ENCODE results near the gene PTPMT1.

Gene PTPMT1

GRCh38 chr11:47616726-47617416 lies 51.5 kb downstream of the PTPMT1 start:
- H3K9me3 ChIP-seq (ENCODE audit: control insufficient read depth, insufficient read depth, low read depth, low read length): no peaks in the 10 kb centered on the region
- H3K27ac ChIP-seq (ENCODE audit: low read depth, low read length): no peak overlapping the region
- no peaks in the 10 kb centered on the region for H3K4me1 ChIP-seq (ENCODE audit: control insufficient read depth, insufficient read depth, low read length)
- H3K4me3 ChIP-seq (ENCODE audit: low read depth, low read length): no peak overlapping the region
- no peak overlapping the region for H3K9ac ChIP-seq (ENCODE audit: low read length)
- H3K36me3 ChIP-seq (ENCODE audit: control insufficient read depth, insufficient read depth, low read length): peaks cover 49% of the 10 kb centered on the region
- H3K27me3 ChIP-seq (ENCODE audit: control insufficient read depth, insufficient read depth, low read length): no peaks in the 10 kb centered on the region

GRCh38 chr11:47617417-47617809 lies 52.0 kb downstream of the PTPMT1 start:
- no peaks in the 10 kb centered on the region for H3K27me3 ChIP-seq (ENCODE audit: control insufficient read depth, insufficient read depth, low read length)
- peaks cover 54% of the 10 kb centered on the region for H3K36me3 ChIP-seq (ENCODE audit: control insufficient read depth, insufficient read depth, low read length)
- H3K4me1 ChIP-seq (ENCODE audit: control insufficient read depth, insufficient read depth, low read length): no peaks in the 10 kb centered on the region
- H3K27ac ChIP-seq (ENCODE audit: low read depth, low read length): no peak overlapping the region
- H3K9me3 ChIP-seq (ENCODE audit: control insufficient read depth, insufficient read depth, low read depth, low read length): no peaks in the 10 kb centered on the region
- H3K9ac ChIP-seq (ENCODE audit: low read length): no peak overlapping the region
- H3K4me3 ChIP-seq (ENCODE audit: low read depth, low read length): no peak overlapping the region

GRCh38 chr11:47620836-47621378 lies 55.5 kb downstream of the PTPMT1 start:
- peaks cover 83% of the 10 kb centered on the region for H3K36me3 ChIP-seq (ENCODE audit: control insufficient read depth, insufficient read depth, low read length)
- no peak overlapping the region for H3K4me3 ChIP-seq (ENCODE audit: low read depth, low read length)
- H3K27me3 ChIP-seq (ENCODE audit: control insufficient read depth, insufficient read depth, low read length): no peaks in the 10 kb centered on the region
- H3K9ac ChIP-seq (ENCODE audit: low read length): no peak overlapping the region
- no peak overlapping the region for H3K27ac ChIP-seq (ENCODE audit: low read depth, low read length)
- no peaks in the 10 kb centered on the region for H3K4me1 ChIP-seq (ENCODE audit: control insufficient read depth, insufficient read depth, low read length)
- H3K9me3 ChIP-seq (ENCODE audit: control insufficient read depth, insufficient read depth, low read depth, low read length): no peaks in the 10 kb centered on the region

All from HUES6 (cell line).